Activated CD4-positive, alpha-beta T cell treated with anti-CD3 and anti-CD28 coated beads, Interleukin-2, Interleukin-6, amounts not matched to agents 100 ng/mL and 50 ng/mL, durations not matched to agents 16 hours and 8 hours (primary cell): Measurements from ENCODE around the gene TDP1.
"Not testable (repeated sequence)": the region's sequence is repeated elsewhere in the genome, so short reads cannot be mapped to it uniquely, and the experiment has no call there.

Experiments used
- DNase-seq: peaks from one replicate; pipeline ENCODE4 v3.0.0-alpha.2; 2020

The TDP1 gene

GRCh38 chr14:89992273-89992672 is 36.5 kb downstream of the TDP1 start:
- no peak for DNase-seq

DNA sequence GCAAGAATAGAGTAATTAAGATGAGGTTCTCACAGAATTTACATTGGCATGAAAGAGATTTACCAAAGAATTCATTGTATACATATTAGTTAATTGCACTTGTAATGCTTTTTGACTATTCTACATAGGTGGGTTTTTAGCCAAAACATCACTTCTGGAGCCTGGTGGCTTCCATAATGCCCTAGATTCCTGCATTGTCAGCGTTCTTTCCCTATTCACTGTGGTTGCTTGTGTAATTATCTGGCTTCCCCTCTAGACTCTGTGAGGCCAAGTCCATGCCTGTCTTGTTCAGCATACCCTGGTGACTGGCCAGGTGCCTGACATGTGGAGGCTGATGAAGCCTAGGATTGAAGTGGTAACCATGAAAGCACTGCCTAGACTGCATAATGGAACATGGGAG is 41.2 kb downstream of the TDP1 start:
- DNase-seq, result no peak

- DNase-seq, result no peak
These were observed 45.2 kb downstream of the TDP1 start for GRCh38 chr14:90000935-90001334.

- DNase-seq, result peak; percentile 57
These were observed 48.0 kb downstream of the TDP1 start for GRCh38 chr14:90003526-90004307.

DNA sequence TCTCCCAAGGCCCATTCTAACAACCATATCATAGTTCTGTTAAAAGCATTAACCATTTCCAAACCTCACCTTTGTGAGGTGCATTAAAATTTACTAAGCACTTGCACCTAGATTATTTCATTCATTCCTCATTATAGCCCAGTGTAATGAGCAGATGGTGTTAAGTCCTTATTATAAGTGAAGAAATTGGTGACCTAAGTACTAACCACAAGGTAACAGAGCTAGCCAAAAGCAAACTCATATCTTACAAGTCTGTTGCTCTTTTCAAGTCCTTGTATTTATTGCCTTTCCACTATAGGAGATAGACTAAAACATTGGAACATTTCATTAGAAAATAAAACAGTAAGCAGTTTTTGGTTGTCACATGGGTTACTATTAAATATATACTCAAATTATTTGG is 49.7 kb downstream of the TDP1 start:
- DNase-seq, result no peak

DNA sequence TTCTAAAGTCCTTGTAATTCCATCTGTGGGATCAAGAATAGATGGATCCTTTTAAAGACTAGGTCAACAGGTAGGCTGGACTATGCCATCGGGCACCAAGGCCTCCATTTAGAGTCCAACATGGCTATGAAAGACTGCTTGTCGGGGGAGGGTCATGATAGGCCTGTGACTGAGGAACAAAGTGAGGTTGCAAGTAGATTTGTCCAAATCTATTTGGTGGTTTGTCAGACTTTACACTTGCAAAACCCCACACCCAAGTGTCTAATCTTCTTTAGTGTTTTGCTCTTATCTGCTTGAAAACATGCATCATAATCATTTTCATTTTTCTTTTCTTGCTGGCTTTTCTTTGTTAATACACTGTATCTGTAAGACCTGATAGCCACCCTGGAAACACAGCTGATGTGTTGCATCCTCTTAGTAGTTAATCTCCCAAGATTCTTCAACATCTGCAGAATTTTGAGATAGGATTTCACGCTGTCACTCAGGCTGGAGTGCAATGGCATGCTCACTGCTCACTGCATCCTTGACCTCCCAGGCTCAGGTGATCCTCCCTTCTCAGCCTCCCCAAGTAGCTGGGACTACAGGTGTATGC is 50.3 kb downstream of the TDP1 start:
- no peak for DNase-seq

DNA sequence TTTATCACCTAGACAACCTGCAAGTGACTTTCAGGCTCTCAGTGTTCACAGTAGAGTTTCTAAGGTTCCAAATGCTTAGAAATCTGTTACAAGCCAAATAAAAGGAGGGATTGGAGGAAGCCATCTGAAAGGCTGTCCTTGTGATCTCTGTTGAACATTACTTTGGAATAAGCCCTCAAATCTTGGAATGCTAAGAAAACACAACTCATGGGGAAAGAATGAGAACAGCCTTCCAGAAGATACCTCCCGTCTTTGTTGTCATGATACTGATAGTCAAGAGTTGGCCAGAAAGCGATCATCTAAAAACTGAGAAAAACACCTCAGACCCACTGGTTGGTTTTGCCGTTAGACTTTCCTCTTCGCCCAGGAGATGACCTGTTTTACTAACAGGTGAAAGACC is 61.6 kb downstream of the TDP1 start:
- DNase-seq, result no peak

- no peak for DNase-seq
These were observed 64.2 kb downstream of the TDP1 start for GRCh38 chr14:90019824-90020523.

GRCh38 chr14:90023176-90023896 is 67.6 kb downstream of the TDP1 start:
- no peak for DNase-seq

DNA sequence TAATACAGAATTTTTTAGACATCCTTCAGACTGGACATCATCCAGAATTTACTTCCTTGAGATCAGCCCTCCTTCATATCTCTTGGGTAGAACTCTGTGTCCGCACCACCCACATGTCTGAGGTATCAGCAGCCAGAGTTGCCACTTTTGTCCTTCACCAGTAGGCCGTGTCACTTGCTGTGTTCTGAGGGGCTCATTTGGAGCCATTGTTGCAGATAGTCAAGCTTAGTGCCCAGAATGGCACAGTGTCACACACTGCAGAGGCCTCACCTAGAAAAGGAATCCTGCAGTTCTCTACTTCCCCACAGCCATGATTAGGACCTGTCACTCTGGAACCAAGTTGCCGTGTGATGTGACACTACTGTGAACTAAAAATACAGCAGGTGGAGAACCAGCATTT is 69.2 kb downstream of the TDP1 start:
- no peak for DNase-seq

DNA sequence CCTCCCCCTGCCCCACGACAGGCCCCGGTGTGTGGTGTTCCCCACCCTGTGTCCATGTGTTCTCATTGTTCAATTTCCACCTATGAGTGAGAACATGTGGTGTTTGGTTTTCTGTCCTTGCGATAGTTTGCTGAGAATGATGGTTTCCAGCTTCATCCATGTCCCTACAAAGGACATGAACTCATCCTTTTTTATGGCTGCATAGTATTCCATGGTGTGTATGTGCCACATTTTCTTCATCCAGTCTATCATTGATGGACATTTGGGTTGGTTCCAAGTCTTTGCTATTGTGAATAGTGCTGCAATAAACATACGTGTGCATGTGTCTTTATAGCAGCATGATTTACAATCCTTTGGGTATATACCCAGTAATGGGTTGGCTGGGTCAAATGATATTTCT is 70.9 kb downstream of the TDP1 start:
- DNase-seq, result not testable (repeated sequence)

- DNase-seq, result no peak
These were observed 72.1 kb downstream of the TDP1 start for GRCh38 chr14:90027842-90028241.

DNA sequence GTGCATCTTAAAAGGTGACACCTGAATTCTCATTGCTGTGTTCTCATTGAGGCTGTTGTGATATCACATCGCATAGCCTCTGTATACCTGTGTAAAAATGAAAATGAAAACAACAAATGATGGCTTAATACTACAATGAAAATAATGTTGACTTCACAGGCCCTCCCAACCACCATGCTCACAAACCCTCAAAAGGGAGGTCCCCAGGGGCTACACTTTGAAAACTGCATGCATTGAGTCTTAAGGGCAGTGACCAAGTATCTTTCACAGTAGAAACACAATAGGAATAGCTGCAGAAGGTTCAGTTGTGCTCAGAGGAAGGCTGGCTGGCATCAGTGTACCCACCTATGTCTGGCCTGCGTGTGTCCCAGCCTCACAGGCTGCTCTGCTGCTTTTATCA is 78.4 kb downstream of the TDP1 start:
- no peak for DNase-seq

- no peak for DNase-seq
These were observed 79.3 kb downstream of the TDP1 start for GRCh38 chr14:90034835-90035525.

GRCh38 chr14:90039253-90040010 is 83.7 kb downstream of the TDP1 start:
- no peak for DNase-seq

GRCh38 chr14:90040411-90040810 is 84.7 kb downstream of the TDP1 start:
- no peak for DNase-seq

DNA sequence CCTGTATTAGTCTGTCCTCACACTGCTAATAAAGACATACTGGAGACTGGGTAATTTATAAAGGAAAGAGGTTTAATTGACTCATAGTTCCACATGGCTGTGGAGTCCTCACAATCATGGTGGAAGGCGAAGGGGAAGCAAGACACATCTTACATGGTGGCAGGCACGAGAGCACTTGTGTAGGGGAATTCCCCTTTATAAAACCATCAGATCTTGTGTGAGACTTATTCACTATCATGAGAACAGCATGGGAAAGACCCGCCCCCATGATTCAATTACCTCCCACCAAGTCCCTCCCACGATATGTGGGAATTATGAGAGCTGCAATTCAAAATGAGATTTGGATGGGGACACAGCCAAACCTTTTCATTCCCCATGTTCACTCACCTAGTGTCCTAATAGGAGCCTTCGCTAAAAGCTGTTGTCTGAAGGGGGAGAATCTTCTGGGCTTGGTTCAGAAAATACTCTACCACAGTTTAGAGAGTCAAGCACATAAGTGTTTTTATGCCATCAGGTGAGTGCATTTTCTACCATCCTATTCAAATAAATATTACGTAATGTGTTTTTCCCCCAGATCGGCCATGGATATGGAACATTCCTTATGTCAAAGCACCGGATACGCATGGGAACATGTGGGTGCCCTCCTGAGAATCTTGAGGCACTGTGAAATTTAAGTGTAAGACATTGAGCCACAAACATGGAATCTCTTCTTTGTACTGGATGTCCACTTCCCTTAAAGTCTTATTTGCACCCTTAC is 86.9 kb downstream of the TDP1 start:
- DNase-seq, result no peak

- no peak for DNase-seq
These were observed 89.9 kb downstream of the TDP1 start for GRCh38 chr14:90045616-90046015.

DNA sequence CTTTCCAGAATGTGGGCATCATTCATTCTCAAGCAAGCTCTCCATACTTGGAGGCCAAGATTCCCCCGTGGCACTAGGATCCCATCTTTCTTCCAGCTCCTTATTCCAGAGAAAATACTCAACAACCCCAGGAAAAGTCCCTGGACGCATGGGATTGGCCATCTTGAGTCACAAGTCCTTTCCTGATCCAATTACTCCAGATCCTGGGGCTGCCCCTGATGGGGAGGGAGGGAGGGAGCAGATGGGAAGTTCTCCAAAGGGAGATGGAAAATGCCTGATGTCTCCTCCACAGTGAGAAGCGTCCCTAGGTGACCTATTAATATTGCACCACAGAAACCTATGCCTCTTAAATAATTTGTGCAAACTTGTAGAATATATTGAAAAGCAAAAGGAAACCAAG is 93.7 kb downstream of the TDP1 start:
- no peak for DNase-seq

DNA sequence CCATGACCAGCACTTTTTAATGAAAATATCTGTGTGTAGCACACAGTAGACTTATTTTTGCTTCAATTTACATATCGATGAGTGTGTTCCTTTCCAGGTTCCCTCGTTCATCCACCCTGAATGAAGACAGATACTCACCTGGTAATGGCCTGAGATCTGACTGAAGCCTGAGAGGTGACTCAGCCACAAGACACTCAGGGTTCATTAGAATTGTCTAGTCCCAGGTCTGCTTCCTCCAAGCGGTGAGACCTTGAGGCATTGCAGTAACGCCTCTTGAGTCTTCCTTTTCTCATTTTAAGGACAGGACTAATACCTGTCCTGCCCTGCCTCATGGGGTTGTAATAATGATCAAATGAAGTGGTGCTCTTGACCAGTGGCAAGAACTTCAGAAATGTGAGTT is 94.5 kb downstream of the TDP1 start:
- DNase-seq, result no peak

DNA sequence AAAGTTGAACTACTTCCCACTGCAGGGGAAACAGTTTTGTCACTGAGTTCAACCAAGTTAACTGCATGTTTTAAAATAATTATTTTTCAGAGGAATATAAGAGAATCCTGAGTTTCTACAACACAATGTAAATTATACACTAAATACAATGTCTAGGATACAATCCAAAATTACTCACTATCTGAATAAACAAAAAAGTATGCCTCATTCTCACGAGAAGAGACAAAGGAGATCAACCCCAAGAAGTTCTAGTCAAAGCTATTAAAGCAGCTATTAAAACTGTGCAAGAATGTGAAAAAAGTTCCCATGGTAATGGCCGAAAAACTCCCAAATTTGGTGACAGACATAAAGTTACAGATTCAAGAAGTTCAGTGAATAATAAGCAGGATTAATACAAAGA is 97.3 kb downstream of the TDP1 start:
- DNase-seq, result no peak
